ENCODE data around the gene TEX51.

DNA sequence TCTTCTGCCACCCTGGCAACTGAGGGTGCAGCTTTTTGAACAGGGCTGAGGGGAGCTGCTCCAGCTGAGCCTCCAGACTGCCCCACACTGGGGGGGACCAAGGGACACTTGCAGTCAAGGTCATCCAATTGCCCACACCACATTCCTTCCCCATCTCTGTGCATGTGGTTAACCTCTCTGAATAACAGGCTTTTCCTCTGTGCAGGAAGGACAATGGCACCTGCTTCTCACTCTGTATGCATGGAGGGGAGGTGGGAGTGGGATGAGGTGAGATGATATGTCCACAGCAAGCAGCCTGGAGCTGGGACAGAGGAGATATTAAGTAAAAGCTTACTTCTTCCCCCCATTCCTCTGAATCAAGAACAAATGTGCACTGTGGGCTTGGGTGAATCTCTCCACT is 39.1 kb upstream of the TEX51 start:
- TF ChIP-seq GATA2 (IDR thresholded peaks at IDR 0.05; ENCODE audit: low read depth, low read length) (no peak), GATA3 (IDR thresholded peaks at IDR 0.05; ENCODE audit: low read depth, low read length) (no peak)
